RWPE2 (cell line): Measurements from ENCODE around the gene RD3L.

Experiments used
- ATAC-seq: fragments of 200-7000 bp; cut with Tn5 transposase; 3 replicates; pipeline ENCODE4 v1.9.1; 2021; ENCODE audit warnings: low read depth
- DNase-seq: peaks from one replicate; pipeline ENCODE4 v3.0.0-alpha.2; 2020; ENCODE audit warnings: low spot score
- H3K27ac ChIP-seq: fragments of 450-650 bp; 2 replicates; pipeline ENCODE4 v1.5.1; 2017; ENCODE audit warnings: mild to moderate bottlenecking; ENCODE audit not compliant: poor library complexity, severe bottlenecking
- H3K27me3 ChIP-seq: fragments of 250-450 bp; sonication (Bioruptor Pico); 2 replicates; pipeline ENCODE4 v1.5.1; 2021; ENCODE audit warnings: mild to moderate bottlenecking, moderate library complexity; ENCODE audit not compliant: insufficient read depth, poor library complexity, severe bottlenecking
- H3K36me3 ChIP-seq: fragments of 250-450 bp; sonication (Bioruptor Pico); 2 replicates; pipeline ENCODE4 v1.5.1; 2020; ENCODE audit warnings: low read depth, mild to moderate bottlenecking, moderate library complexity
- H3K4me1 ChIP-seq: fragments of 250-450 bp; sonication (Bioruptor Pico); 2 replicates; pipeline ENCODE4 v1.5.1; 2021; ENCODE audit warnings: mild to moderate bottlenecking, moderate library complexity; ENCODE audit not compliant: insufficient read depth, poor library complexity, severe bottlenecking
- H3K4me3 ChIP-seq: fragments of 250-450 bp; sonication (Bioruptor Pico); 2 replicates; pipeline ENCODE4 v1.5.1; 2021; ENCODE audit warnings: mild to moderate bottlenecking, moderate library complexity; ENCODE audit not compliant: severe bottlenecking
- H3K9me3 ChIP-seq: fragments of 250-450 bp; sonication (Bioruptor Pico); 2 replicates; pipeline ENCODE4 v1.5.1; 2021; ENCODE audit warnings: mild to moderate bottlenecking, moderate library complexity; ENCODE audit not compliant: severe bottlenecking
- CTCF ChIP-seq: fragments of 450-650 bp; IDR thresholded peaks from one replicate; pipeline ENCODE4 v1.5.1; 2017; ENCODE audit warnings: mild to moderate bottlenecking, moderate library complexity; ENCODE audit not compliant: poor library complexity, severe bottlenecking

RD3L gene

GRCh38 chr14:103974575-103974974 lies 32.2 kb upstream of the RD3L start:
- ATAC-seq = no peak
- TF ChIP-seq CTCF = no peak
- H3K9me3 ChIP-seq = no peaks in the 10 kb centered on the region
- no peaks in the 10 kb centered on the region for H3K27me3 ChIP-seq
- DNase-seq = no peak
- no peak overlapping the region for H3K27ac ChIP-seq
- no peak overlapping the region for H3K4me3 ChIP-seq
- no peaks in the 10 kb centered on the region for H3K4me1 ChIP-seq
- no peaks in the 10 kb centered on the region for H3K36me3 ChIP-seq

GRCh38 chr14:103973354-103973753 lies 31.0 kb upstream of the RD3L start:
- Histone ChIP-seq H3K9me3 (no peaks in the 10 kb centered on the region), H3K27me3 (no peaks in the 10 kb centered on the region), H3K4me1 (no peaks in the 10 kb centered on the region), H3K27ac (no peak overlapping the region), H3K36me3 (no peaks in the 10 kb centered on the region), H3K4me3 (no peak overlapping the region)
- no peak for TF ChIP-seq CTCF
- DNase-seq (no peak), ATAC-seq (no peak)

- no peaks in the 10 kb centered on the region for H3K4me1 ChIP-seq
- ATAC-seq (no peak), DNase-seq (no peak)
- H3K27ac ChIP-seq = no peak overlapping the region
- H3K27me3 ChIP-seq = no peaks in the 10 kb centered on the region
- H3K9me3 ChIP-seq = no peaks in the 10 kb centered on the region
- H3K4me3 ChIP-seq = no peak overlapping the region
- TF ChIP-seq CTCF = no peak
- H3K36me3 ChIP-seq = no peaks in the 10 kb centered on the region
These were observed 27.6 kb upstream of the RD3L start for GRCh38 chr14:103969961-103970360.

GRCh38 chr14:103966631-103967030 lies 24.3 kb upstream of the RD3L start:
- Histone ChIP-seq H3K27ac (no peak overlapping the region), H3K4me3 (no peak overlapping the region), H3K4me1 (no peaks in the 10 kb centered on the region), H3K36me3 (no peaks in the 10 kb centered on the region), H3K27me3 (no peaks in the 10 kb centered on the region), H3K9me3 (no peaks in the 10 kb centered on the region)
- ATAC-seq = no peak
- TF ChIP-seq CTCF = no peak
- DNase-seq = no peak

GRCh38 chr14:103961928-103962578 lies 19.7 kb upstream of the RD3L start:
- H3K9me3 ChIP-seq = no peaks in the 10 kb centered on the region
- no peaks in the 10 kb centered on the region for H3K36me3 ChIP-seq
- ATAC-seq = no peak
- no peak overlapping the region for H3K27ac ChIP-seq
- H3K27me3 ChIP-seq = no peaks in the 10 kb centered on the region
- DNase-seq = no peak
- H3K4me3 ChIP-seq = no peak overlapping the region
- no peaks in the 10 kb centered on the region for H3K4me1 ChIP-seq
- no peak for TF ChIP-seq CTCF
